Measurements from ENCODE around the gene TACR2.

The TACR2 gene

DNA sequence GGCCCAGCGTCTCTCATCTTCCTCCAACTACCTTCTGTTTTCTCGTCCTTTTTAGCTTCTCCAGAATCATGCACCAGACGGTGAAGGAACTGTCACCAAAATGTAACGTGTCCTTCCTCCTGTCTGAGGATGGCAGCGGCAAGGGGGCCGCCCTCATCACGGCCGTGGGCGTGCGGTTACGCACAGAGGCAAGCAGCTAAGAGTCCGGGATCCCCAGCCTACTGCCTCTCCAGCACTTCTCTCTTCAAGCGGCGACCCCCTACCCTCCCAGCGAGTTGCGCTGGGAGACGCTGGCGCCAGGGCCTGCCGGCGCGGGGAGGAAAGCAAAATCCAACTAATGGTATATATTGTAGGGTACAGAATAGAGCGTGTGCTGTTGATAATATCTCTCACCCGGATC, 15.8 kb downstream of the TACR2 start:
- no peak for DNase-seq

- DNase-seq, result no peak
These were observed 18.3 kb downstream of the TACR2 start for GRCh38 chr10:69398466-69398865.

GRCh38 chr10:69397972-69398371, 18.7 kb downstream of the TACR2 start:
- DNase-seq, result no peak

DNA sequence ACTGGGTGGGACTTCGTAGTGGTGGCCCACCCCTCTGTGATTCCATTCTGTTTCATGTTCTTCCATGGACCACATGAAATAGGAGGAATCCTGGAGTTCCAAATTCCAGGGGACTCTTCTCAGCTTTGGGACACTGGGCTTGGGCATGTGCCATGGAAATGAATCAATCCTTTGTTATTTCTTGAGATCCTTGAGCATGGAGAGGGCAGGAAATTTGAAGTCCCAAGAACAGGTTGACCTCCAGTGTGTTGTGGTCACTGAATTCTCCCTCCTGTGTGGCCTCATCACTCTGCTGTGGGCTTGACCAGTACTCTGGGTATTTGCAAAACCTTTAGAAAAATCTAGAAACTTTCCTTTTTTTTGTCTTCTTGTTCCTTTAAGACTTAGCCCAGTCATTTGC, 22.7 kb downstream of the TACR2 start:
- DNase-seq, result no peak

DNA sequence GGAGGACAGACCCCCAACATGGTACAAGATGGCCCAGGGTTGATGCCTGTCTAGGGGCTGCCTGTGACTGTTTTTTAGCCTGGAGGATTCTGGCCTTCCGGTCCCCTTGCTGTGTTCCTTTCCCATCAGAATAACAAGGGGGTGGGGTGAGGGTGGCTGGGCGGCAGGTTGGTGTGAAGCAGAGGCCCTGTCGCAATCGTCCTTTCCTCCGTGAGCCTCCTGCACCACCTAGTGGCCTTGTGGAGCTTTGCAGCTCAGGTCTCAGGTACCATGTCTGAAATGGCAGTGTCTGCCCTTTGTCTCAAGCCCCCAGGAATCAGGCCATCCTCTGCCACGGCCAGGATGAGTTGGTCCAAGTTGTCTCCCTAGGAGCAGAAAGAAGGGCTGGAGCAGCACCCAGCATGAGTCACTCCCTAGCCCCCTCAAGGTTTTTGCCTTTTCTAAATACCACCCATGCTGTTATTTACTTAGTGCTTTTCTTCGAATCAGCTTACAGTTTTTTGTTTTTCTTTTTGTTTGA, 24.2 kb downstream of the TACR2 start:
- DNase-seq, result no peak

GRCh38 chr10:69391158-69391557, 25.6 kb downstream of the TACR2 start:
- no peak for DNase-seq

DNA sequence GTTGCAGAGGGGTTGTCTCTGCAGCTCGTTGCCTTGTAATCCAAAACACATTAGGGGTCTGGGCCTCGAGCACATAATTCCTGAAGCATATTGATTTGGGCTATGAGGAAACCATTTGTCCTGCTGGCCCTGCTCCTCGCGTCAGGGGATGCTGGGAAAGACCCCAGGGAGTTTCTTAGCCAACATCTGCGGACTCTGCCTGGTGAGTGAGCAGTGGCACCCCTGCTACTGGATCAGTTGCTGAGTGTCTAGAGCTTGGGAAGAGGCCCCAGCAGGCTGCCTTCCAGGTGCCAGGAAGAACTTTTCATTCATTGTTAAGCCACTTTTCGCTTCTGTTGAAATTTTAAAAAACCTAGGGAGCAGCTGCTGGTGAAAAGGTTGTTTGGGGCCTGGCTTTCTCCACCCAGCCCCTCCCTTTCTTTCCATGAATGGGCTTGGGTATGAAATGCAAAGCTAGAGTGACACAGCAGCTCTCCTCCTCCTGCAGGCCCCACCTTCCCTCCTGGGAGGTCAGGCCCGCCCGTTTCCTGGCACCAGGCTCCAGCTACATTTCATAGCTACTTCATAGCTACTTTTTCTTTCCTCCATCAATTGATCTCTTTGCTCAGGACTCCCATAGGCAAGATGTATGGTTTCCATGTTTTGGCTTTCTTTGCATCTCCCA, 26.8 kb downstream of the TACR2 start:
- no peak for DNase-seq

GRCh38 chr10:69388488-69388887, 28.2 kb downstream of the TACR2 start:
- no peak for DNase-seq

GRCh38 chr10:69387500-69387899, 29.2 kb downstream of the TACR2 start:
- DNase-seq, result no peak

DNA sequence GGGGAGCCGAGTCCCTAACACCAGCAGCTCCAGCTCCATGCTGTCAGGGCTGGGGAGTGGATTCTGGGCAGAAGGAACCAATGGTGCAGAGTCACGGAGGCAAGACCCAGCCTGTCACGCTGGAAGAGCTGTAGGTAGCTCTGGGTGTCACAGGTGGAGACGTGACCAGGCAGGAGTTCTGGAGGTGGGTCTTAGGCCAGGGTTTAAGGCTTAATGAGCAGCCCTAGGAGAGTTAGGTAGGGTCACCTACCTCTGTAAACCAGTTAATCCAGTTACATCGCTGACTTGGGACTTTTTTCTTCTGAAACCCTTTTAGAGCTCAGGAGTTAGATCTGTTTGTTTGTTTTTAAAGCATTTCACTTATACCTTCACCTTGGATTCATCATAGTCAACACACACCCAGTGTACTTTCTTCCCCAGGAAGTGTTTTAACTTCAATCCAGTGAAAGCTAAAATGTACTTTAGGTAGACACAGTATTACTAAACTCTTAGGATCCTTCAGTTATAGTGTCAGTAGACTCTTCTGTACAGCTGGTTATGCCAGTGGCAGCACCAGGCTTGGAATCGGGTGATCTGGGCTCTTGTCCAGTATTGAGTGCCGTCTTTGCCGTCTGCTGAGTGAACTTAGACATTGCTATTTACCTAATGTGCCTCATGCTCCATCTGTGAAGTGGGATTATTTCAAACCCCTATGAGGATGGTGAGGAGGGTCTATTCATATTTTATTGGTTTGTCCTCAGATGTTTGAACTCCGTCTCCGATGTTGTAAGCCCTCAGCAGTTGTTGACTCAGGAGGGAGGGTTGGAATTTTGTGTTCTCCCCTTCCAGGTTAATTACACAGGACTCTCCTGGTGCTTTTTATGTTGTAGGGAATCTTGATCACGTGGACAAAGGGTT, 31.0 kb downstream of the TACR2 start:
- DNase-seq, result no peak

GRCh38 chr10:69384320-69384719, 32.4 kb downstream of the TACR2 start:
- DNase-seq, result no peak

- DNase-seq, result no peak
These were observed 33.2 kb downstream of the TACR2 start for GRCh38 chr10:69383558-69383957.

- no peak for DNase-seq
These were observed 34.2 kb downstream of the TACR2 start for GRCh38 chr10:69382382-69383117.

DNA sequence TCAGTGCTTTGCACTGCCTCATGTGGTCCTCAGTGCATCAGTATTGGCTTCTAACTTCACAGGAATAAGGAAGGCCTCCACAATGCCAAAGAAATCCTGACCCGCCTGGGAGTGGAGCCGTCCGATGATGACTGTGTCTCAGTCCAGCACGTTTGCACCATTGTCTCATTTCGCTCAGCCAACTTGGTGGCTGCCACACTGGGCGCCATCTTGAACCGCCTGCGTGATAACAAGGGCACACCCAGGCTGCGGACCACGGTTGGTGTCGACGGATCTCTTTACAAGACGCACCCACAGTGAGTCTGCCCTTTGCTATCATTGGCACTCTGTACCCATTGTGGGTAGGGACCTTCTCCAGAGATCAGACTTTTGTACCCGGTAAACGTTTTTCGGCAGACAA, 36.9 kb downstream of the TACR2 start:
- no peak for DNase-seq

- no peak for DNase-seq
These were observed 38.8 kb downstream of the TACR2 start for GRCh38 chr10:69377933-69378332.

DNA sequence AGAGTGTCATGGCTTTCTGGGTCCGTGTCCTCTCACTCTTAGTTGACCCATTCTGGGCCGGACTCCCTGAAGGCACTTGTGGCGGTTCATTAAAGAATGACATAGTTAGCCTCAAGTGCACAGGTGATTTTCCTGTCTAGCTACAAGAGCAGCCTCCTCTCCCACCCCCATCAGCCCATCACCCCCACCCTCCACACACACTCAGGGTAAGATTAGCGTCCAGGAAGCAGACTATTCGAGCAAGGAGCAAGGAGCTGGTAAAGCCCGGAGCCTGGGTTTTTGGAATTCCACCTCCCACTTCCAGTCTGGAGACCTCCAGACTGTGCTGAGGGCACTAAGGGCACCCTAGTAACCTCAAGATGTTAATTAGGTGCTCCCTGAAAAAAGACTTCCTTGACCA, 39.5 kb downstream of the TACR2 start:
- no peak for DNase-seq

GRCh38 chr10:69376662-69377061, 40.1 kb downstream of the TACR2 start:
- no peak for DNase-seq

DNA sequence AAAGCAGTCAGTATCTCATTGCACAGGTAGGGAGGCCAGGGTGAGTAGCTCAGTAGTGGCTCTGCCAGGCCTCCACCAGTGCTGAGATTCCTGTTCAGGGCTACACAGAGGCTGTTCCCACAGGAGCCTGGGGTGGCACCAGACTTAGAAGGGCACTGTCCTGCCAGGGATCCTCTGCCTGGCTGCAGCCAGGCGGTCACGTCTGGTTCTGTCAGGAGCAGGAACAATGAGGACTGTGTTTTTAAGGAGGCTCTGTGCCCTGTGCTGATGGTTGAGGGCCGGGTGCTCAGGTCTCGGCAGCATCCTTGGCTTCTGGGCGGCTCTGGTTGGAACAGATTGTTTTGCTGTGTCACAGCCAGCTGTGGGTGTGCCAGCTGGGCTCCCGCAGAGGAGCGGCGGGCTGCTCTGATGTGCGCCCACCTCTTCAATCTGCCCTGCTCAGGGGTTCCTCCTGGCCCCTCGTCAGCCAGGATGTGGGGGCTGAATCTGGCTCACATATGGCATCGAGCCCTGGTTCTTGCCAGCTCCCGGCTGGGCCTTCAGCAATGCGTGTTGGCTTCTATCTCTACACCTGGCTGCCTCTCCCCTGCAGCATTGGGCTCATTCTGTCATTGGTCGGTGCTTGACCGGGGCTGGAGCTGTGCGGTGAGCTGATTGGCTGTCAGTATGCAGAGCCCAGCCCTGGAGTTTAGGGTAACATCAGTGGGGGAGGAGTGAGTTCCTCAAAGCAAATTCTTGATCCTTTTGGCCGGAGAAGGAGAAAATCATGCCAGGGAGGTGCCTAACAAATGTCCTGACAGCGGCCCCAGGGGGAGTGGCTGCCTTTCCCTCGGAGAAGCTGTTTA, 41.2 kb downstream of the TACR2 start:
- no peak for DNase-seq

- no peak for DNase-seq
These were observed 41.8 kb downstream of the TACR2 start for GRCh38 chr10:69374931-69375306.

GRCh38 chr10:69374242-69374641, 42.5 kb downstream of the TACR2 start:
- DNase-seq, result no peak

DNA sequence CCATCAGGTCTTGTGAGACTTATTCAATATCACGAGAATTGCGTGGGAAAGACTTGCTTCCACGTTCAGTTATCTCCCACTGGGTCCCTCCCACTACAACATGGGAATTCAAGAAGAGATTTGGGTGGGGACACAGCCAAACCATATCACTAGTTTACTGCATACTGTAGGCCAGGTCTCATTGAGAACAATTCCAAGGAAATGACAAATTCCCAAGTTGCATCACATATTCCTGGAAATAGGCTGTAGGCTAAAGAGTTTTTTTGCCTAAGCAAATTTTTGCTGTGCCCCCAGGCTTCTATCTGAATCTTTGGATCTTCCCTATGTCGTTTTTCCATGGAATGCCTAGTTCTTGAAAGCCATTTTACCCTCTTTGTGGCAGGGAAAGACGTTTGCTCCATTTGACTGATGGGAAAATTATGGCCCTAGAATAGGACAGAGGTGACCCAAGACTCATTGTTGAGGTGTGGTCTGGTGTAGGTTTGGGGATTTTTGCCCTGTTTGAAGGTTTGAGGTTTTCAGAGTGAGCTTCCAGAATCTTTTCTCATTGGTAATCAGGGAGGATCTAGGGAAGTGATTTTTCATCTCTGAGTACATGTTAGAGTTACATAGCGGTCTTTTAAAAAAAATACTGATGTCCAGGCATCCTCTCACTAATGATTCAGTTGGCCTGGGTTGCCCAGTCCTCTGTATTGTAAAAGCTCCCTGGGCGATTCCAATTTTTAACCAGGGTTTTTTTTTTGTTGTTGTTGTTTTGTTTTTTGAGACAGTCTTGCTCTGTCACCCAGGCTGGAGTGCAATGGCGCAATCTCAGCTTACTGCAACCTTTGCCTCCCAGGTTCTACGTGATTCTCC, 44.4 kb downstream of the TACR2 start:
- DNase-seq, result no peak

DNA sequence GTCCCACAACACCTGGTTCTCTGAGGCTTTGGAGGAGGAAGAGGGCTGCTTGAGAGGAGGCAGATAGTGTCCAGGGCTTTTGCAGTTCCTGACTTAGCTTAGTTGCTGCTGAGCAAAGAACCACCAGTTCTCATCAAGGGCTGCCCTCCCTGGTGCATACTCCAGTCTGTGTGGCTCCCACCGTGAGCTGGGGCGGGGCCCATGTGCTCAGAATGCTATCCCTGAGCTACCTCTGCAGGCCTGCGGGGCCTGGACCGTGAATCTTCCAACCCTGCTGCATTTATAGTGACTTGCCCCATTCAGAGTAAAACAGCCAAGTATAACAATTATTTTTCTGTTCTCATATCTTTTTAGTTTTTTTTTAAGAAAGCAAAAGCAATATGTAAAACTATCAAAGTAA, 49.2 kb downstream of the TACR2 start:
- no peak for DNase-seq

Data from NCI-H1436 treated with DMSO at 0.1 percent for 48 hours (cell line).